B cell (primary cell): ENCODE data around the gene AATK. TPM values are rescaled to one million over a fixed set of nuclear protein-coding genes. Genes with fewer than 3 reads are reported as not detected.

Experiments
- ATAC-seq: fragments of 200-7000 bp; cut with Tn5 transposase; one replicate; pipeline ENCODE4 v1.10.0; 2021; ENCODE audit warnings: low read depth, mild to moderate bottlenecking, moderate number of reproducible peaks, moderate library complexity
- CTCF ChIA-PET: fragments of 350-600 bp; sonication (Branson Sonifier 250); formaldehyde crosslinking; loops from one replicate; lab custom pipeline; 2021; ENCODE audit warnings: antibody characterized with exemption, inconsistent platforms; lab: Charles Lee
- POLR2A ChIA-PET: fragments of 350-600 bp; sonication (Branson Sonifier 250); formaldehyde crosslinking; loops from one replicate; lab custom pipeline; 2021; ENCODE audit warnings: antibody characterized with exemption; lab: Charles Lee
- DNase-seq: peaks from one replicate; pipeline ENCODE4 v3.0.0; 2013
- H2AFZ ChIP-seq: 2 replicates; pipeline ENCODE4 v1.6.1; 2012; ENCODE audit warnings: mild to moderate bottlenecking, low read depth, low read length; ENCODE audit not compliant: insufficient read depth, poor library complexity, severe bottlenecking
- H3K27ac ChIP-seq, 2 donors: 1 replicate in 1 of 2; 2 replicates in 1 of 2; pipeline ENCODE4 v1.5.1; 2012 to 2013; ENCODE audit warnings: low read length in 2 of 2, mild to moderate bottlenecking in 2 of 2, moderate library complexity in 1 of 2
- H3K27me3 ChIP-seq, 4 experiments: fragments of 200-600 bp in 1 of 4; sonication (generic) in 1 of 4; replicated peaks in 1 of 4; 1 replicate in 2 of 4; 2 replicates in 2 of 4; pipeline versions ENCODE4 v1.6.1 to v1.7.0; 2013 to 2016; ENCODE audit warnings: low read length in 3 of 4, mild to moderate bottlenecking in 2 of 4, mixed read lengths in 1 of 4, moderate library complexity in 1 of 4; ENCODE audit not compliant: insufficient read depth in 4 of 4, control insufficient read depth in 3 of 4; ENCODE audit errors: control extremely low read depth in 1 of 4
- H3K36me3 ChIP-seq, 2 experiments: replicated peaks in 1 of 2; 1 replicate in 1 of 2; 2 replicates in 1 of 2; pipeline versions ENCODE4 v1.6.1 to v1.7.1; 2013; ENCODE audit warnings: low read length in 1 of 2; ENCODE audit not compliant: insufficient read depth in 2 of 2, control insufficient read depth in 1 of 2; ENCODE audit errors: control extremely low read depth in 1 of 2, extremely low read depth in 1 of 2
- H3K4me1 ChIP-seq, 2 donors: fragments of 200-600 bp in 1 of 2; sonication (generic) in 1 of 2; 1 replicate in 1 of 2; 2 replicates in 1 of 2; pipeline versions ENCODE4 v1.5.1 to v1.6.1; 2013 to 2017; ENCODE audit warnings: low read length in 2 of 2; ENCODE audit not compliant: control insufficient read depth in 2 of 2, insufficient read depth in 2 of 2
- H3K4me2 ChIP-seq: replicated peaks from 2 replicates; pipeline ENCODE3; 2012; ENCODE audit warnings: mild to moderate bottlenecking, low read depth, low read length; ENCODE audit not compliant: poor library complexity, severe bottlenecking
- H3K4me3 ChIP-seq, 5 experiments: fragments of 200-600 bp in 1 of 5; sonication (generic) in 1 of 5; 1 replicate in 3 of 5; 2 replicates in 2 of 5; pipeline versions ENCODE4 v1.5.1 to v1.7.0; 2011 to 2016; ENCODE audit warnings: low read length in 4 of 5, mild to moderate bottlenecking in 4 of 5, low read depth in 2 of 5, control low read depth in 1 of 5, moderate library complexity in 1 of 5; ENCODE audit not compliant: insufficient read depth in 1 of 5; ENCODE audit errors: control extremely low read depth in 1 of 5, extremely low read depth in 1 of 5
- H3K79me2 ChIP-seq: fragments of 200-600 bp; sonication (generic); one replicate; pipeline ENCODE4 v1.6.0; 2016; ENCODE audit warnings: low read length; ENCODE audit not compliant: control insufficient read depth, insufficient read depth
- H3K9ac ChIP-seq: fragments of 200-600 bp; sonication (generic); 2 replicates; pipeline ENCODE4 v1.6.1; 2017; ENCODE audit warnings: mild to moderate bottlenecking, low read length, moderate library complexity
- H3K9me3 ChIP-seq, 3 donors: one replicate each; pipeline versions ENCODE4 v1.6.1 to v1.7.1; 2013; ENCODE audit warnings: low read length in 2 of 3; ENCODE audit not compliant: control insufficient read depth in 2 of 3, insufficient read depth in 1 of 3; ENCODE audit errors: control extremely low read depth in 1 of 3
- H4K20me1 ChIP-seq: 2 replicates; pipeline ENCODE4 v1.6.0; 2012; ENCODE audit warnings: mild to moderate bottlenecking, low read length; ENCODE audit not compliant: insufficient read depth, control insufficient read depth, poor library complexity, severe bottlenecking
- H3K27ac Mint-ChIP-seq: one replicate; pipeline ENCODE4 v1.8.0; 2021; ENCODE audit warnings: mixed read lengths
- H3K27me3 Mint-ChIP-seq: one replicate; pipeline ENCODE4 v1.8.0; 2021; ENCODE audit warnings: mixed read lengths
- H3K4me1 Mint-ChIP-seq: one replicate; pipeline ENCODE4 v1.8.0; 2021; ENCODE audit warnings: mixed read lengths
- H3K4me3 Mint-ChIP-seq: one replicate; pipeline ENCODE4 v1.8.0; 2021; ENCODE audit warnings: mixed read lengths
- H3K9me3 Mint-ChIP-seq: one replicate; pipeline ENCODE4 v1.8.0; 2022; ENCODE audit warnings: mixed read lengths; ENCODE audit not compliant: insufficient read depth
- CTCF ChIP-seq: fragments of 200-600 bp; IDR thresholded peaks from one replicate; pipeline ENCODE4 v1.8.0; 2022; ENCODE audit warnings: antibody characterized with exemption, mild to moderate bottlenecking
- EZH2 ChIP-seq: IDR thresholded peaks from 2 replicates; pipeline ENCODE4 v1.6.1; 2012; ENCODE audit warnings: borderline replicate concordance, low read depth, mild to moderate bottlenecking, moderate library complexity, low read length; ENCODE audit not compliant: insufficient read depth, poor library complexity, severe bottlenecking
- WGBS: methylation state at CpG from one replicate; pipeline ENCODE4 v1.1.5; 2013; ENCODE audit warnings: missing lambda C conversion rate; ENCODE audit not compliant: insufficient coverage; 5-methylcytosine and 5-hydroxymethylcytosine counted together
- intact Hi-C: fragments of 100-400 bp; cut with micrococcal nuclease; formaldehyde crosslinking; loops from one replicate; pipeline ENCODE4 v1.10.0; 2022
- polyA plus RNA-seq: library from polyadenylated mRNA; depleted of rRNA; stranded (reverse); fragments of >200 nt; gene quantifications from 2 replicates; pipeline ENCODE4 v1.2.3, GENCODE V29; 2012
- total RNA-seq, 2 donors: library from RNA; stranded (reverse); fragments of 120-200 nt in 1 of 2; gene quantifications; 1 replicate in 1 of 2; 2 replicates in 1 of 2; pipeline versions ENCODE4 v1.2.3 to v1.2.4, GENCODE V29; 2013 to 2022

The AATK gene
- total and polyA plus RNA-seq, 2 donors (not counting 1 experiment from before 2014, with no cell fraction given) = 0.21 to 1.7 TPM

GRCh38 chr17:81162491-81162890 is 3.5 kb downstream of the AATK start:
- H3K4me1 Mint-ChIP-seq = peaks cover 4% of the 10 kb centered on the region
- Histone ChIP-seq H3K9ac (no peak overlapping the region), H2AFZ (no peak overlapping the region), H3K36me3 (no peaks in the 10 kb centered on the region), H3K79me2 (no peaks in the 10 kb centered on the region), H3K4me1 (peaks cover 10 to 17% of the 10 kb centered on the region in 2 donors), H3K27ac (no peak overlapping the region), H4K20me1 (no peaks in the 10 kb centered on the region), H3K27me3 (peaks cover 0 to 51% (median 15%) of the 10 kb centered on the region in 4 experiments), H3K4me2 (no peak overlapping the region), H3K4me3 (no peak overlapping the region), H3K9me3 (peaks cover 0 to 8% (median 0%) of the 10 kb centered on the region in 3 donors)
- H3K9me3 Mint-ChIP-seq = no peaks in the 10 kb centered on the region
- intact Hi-C loops = no loop called here
- POLR2A ChIA-PET = no interaction called here
- no peak for TF ChIP-seq EZH2
- TF ChIP-seq CTCF = no peak
- H3K4me3 Mint-ChIP-seq = no peak overlapping the region
- CTCF ChIA-PET = no interaction called here
- ATAC-seq = no peak
- no peak overlapping the region for H3K27ac Mint-ChIP-seq
- peaks cover 29% of the 10 kb centered on the region for H3K27me3 Mint-ChIP-seq
- 93% methylated on average over 9 of the region's 11 CpGs for WGBS
- no peak for DNase-seq

GRCh38 chr17:81161972-81162371 is 4.0 kb downstream of the AATK start:
- intact Hi-C loops = no loop called here
- H3K36me3 ChIP-seq = no peaks in the 10 kb centered on the region
- Mint-ChIP-seq H3K27ac (no peak overlapping the region), H3K4me3 (no peak overlapping the region), H3K27me3 (peaks cover 25% of the 10 kb centered on the region), H3K9me3 (no peaks in the 10 kb centered on the region), H3K4me1 (peaks cover 2% of the 10 kb centered on the region)
- H3K4me2 ChIP-seq = no peak overlapping the region
- 76% methylated on average over 13 of the region's 16 CpGs for WGBS
- ATAC-seq = no peak
- no peak overlapping the region for H3K4me3 ChIP-seq
- ChIA-PET POLR2A (no interaction called here), CTCF (no interaction called here)
- H3K79me2 ChIP-seq = no peaks in the 10 kb centered on the region
- H3K9ac ChIP-seq = no peak overlapping the region
- H3K9me3 ChIP-seq = peaks cover 0 to 6% (median 0%) of the 10 kb centered on the region in 3 donors
- peaks cover 0 to 45% (median 14%) of the 10 kb centered on the region in 4 experiments for H3K27me3 ChIP-seq
- no peak for DNase-seq
- H4K20me1 ChIP-seq = no peaks in the 10 kb centered on the region
- H3K4me1 ChIP-seq = peaks cover 10 to 17% of the 10 kb centered on the region in 2 donors
- H2AFZ ChIP-seq = no peak overlapping the region
- H3K27ac ChIP-seq = no peak overlapping the region
- TF ChIP-seq CTCF = no peak
